ENCODE measurements around the gene LEMD2.

DNA sequence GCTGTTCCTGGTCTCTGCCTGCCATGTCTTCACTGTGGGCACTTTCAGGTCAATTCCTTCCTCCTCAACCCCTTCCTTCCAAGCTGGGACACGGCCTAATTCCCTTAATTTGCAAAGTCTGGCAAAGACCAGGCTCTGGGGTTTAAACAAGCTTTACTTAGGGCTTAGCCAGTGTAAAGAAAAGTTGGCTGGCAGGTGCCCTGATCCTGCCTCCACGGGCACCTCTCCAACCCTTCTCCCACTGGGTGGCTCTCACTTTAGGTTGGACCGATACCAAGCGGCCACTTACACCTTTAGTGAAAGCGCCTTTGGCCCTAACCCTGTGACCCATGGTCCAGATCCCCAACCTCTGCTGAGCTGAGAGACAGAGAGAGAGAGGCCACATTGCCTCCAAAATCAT is 28.6 kb upstream of the LEMD2 start:
- TF ChIP-seq, protein P1, sequence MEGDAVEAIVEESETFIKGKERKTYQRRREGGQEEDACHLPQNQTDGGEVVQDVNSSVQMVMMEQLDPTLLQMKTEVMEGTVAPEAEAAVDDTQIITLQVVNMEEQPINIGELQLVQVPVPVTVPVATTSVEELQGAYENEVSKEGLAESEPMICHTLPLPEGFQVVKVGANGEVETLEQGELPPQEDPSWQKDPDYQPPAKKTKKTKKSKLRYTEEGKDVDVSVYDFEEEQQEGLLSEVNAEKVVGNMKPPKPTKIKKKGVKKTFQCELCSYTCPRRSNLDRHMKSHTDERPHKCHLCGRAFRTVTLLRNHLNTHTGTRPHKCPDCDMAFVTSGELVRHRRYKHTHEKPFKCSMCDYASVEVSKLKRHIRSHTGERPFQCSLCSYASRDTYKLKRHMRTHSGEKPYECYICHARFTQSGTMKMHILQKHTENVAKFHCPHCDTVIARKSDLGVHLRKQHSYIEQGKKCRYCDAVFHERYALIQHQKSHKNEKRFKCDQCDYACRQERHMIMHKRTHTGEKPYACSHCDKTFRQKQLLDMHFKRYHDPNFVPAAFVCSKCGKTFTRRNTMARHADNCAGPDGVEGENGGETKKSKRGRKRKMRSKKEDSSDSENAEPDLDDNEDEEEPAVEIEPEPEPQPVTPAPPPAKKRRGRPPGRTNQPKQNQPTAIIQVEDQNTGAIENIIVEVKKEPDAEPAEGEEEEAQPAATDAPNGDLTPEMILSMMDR (optimal IDR thresholded peaks at IDR 0.05 in 1 of 3, IDR thresholded peaks at IDR 0.05 in 1 of 3, conservative IDR thresholded peaks at IDR 0.05 in 1 of 3; ENCODE audit: extremely low read depth in 1 of 3, insufficient read depth in 2 of 3, low read length in 3 of 3) = no peak
- no peak for TF ChIP-seq EZH2 (IDR thresholded peaks at IDR 0.05; ENCODE audit: low read length)

All from keratinocyte (primary cell).